GM19193 (cell line): ENCODE measurements around the gene CIP2A.

ENCODE experiments used
- POLR2A ChIP-seq: IDR thresholded peaks from 4 replicates; pipeline ENCODE4 v1.6.1; 2011; ENCODE audit not compliant: insufficient read depth, insufficient read length; ENCODE audit errors: extremely low read depth

The CIP2A gene

DNA sequence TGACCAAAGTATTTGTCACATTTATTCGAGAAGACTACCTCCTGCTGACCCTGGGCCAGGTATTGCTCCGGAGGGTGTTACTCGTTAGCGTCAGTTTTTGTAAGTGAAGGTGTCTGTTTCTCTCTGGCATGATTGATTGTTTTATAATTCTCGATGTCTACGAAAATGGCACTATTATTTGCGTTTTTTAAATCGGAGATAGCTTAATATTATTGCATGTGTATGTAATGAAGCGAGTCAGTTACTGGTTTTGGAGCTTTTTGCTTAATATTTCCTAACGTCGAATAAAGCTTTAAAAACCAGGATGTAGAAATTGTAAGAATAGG lies 723 bp upstream of the CIP2A start:
- TF ChIP-seq POLR2A, result no peak

DNA sequence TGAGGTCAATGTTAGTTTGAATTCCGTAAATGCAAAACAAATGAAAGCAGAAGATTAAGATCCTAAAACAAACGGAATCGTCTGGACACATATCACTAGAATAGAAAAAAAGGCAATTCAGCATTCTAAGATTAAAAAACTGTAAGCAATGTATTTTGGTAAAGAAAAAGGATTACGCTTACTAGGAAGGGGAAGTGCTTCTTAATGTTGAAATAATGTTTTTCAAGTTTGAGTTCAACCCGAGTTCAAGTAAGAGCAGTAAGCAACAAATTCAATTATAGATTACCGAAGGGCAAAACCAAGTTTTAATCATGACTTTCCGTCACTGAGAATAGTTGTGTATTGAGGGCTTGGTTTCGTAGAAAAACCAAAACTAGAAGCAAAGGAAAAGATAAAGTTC lies 637 bp downstream of the CIP2A start:
- no peak for TF ChIP-seq POLR2A

DNA sequence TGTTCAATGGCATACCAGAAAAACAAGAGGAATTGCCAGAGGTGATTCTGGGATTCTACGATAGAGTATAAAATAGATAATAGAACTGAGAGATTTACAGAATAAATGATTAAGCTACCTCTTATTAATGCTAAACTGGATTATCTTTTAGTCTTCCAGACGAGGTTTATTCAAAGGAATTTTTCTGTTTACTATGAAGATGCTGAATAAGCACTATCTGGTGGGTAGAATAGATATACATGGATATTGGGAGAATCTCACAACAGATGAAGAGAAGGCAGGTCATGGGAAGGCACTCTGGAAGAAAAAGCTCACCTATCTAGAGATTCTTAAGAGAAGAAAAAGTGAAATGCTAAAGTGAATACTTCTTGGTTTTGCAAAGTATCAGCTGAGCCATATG lies 11.2 kb downstream of the CIP2A start:
- no peak for TF ChIP-seq POLR2A

DNA sequence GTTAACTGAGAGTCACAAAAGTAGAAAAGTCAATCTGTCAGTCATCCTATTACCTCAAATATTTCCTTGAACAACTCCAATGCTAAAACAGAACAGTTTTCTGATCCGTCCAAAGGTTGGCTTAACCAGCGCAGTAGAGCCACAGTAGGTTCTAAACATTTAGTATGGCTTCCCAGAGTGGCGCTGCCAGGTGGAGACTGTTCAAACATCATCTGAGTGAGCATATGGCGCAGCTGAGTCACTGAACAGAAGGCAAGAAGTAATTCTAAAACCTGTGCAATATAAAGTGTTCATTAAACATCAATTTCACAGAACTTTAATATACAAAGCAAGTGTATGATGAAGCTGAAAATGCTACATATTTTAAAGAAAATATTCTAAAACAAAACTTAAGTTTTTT lies 19.9 kb downstream of the CIP2A start:
- no peak for TF ChIP-seq POLR2A

DNA sequence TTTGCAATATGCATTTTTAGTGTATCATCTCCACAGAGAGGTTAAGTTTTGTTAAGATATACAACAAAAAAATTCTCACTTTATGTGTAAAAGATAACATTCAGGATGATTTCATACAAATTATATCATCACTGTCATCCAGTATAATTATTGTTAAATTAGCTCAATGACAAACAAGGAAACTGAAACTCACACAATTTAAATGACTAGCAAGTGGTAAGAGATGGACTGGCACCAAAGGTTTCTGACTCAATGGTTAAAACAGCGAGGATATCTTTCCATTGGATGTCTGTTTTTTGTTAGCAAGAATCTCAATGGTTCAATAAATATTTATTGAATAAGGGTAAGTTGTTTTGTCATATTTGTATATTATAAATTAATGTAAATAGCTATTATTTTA lies 22.6 kb downstream of the CIP2A start:
- no peak for TF ChIP-seq POLR2A

DNA sequence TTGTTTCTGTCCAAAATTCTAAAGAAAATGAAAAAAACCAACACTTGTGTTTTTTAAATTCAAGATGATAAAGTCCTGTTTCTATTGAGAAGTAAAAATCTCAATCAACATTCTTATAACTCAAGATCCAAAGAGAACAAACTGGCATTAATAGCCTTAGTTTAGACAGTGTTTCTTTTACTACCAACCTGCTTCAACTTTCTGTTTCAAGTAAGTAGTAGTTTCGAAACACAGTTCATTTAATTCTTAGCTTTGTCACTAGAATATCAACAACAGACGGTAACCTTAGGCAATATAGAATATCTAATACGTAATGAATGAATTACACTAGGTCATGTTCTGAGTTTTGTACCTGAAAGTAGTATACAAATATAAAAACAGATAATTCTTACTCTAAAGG lies 23.7 kb downstream of the CIP2A start:
- TF ChIP-seq POLR2A, result no peak

DNA sequence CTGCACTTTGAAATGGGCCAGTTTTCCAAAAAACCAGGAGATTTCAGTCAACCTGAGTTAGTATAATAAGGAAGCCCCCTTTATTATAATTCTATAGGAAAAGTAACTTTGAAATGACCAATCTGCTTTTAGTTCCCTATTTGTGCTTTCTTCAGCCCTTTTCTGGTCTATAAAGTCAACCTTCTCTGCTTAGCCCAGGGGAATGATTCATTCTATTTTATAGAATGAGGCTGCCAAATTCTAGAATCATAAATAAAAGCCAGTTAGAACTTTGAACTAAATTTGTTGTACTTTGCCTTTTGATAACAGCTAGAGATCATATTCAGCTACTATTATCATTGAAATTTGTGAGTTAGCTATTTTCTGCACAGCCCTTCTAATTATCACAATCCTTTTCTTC lies 24.7 kb downstream of the CIP2A start:
- TF ChIP-seq POLR2A, result no peak

DNA sequence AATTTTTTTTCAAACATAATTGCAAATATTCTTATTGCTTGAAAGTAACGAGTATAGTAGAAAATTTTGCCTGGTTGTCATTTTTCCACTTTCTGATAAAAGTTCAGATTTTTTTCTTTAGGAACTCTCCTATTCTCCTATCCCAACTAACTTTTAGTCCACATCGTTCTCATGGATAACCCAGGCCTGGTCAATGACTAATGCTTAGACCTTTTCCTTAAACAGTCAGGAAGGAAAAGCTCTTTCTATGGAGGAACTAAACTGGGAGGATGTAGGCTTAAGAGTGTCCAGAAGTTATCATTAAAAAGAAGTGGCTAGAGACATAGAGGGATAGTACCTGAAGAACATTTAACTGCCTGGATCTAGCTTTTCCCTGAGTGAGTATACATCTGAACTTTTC lies 26.7 kb downstream of the CIP2A start:
- no peak for TF ChIP-seq POLR2A

DNA sequence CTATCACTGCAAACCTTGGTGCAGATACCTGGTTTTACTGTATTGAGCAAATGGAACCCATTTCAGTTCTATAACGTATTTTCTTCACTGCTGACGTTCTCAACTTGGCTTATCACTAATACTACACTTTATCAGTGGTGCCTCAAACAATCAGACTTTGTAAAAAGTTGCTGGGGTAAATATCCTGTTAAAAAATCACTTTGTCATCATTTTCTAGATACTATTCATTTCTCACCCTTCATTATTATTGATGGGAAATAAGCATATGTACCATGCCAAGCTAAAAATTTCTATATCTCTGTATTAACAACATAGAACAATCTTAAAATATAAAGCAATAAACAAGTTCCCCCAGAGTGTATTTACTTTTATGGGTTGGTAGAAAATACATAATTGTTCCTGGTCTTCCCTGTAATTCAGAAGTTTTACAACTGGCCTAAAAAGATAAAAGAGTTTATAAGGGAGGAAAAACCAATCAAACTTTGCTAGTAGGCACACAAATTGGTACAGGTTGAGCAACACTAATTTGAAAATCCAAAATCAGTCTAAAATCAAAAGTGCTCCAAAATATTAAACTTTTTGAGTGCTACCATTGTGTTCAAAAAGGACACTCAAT lies 33.2 kb downstream of the CIP2A start:
- no peak for TF ChIP-seq POLR2A

DNA sequence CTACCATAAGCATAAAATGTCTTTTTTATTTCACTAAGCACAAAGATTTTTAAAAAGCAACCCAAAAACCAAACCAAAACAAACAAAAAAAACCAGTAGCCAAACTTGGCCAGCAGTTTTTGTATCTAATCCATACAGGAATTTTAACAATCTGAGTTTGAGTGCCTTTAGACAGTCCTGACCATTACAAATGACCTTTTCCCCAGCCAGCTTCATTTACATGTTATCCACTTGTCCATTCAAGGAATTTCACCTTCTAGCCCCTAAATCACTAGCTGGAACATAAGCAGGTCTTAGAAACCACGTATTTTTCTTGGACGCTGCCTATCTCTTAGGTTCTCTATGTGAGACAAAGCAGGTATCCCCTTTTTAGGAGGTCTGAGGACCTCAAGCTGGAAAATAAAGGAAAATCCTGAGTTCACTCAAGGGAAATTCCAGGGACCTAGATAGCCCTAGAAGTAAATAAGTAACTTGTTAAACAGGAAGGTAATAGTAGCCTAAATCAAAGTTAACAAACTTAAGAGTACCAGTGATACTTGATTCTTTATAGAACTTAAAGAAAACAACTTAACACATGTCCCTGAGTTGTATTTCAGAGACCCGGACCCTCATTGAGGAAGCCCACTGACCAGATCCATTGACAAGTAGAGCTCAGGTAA lies 34.2 kb downstream of the CIP2A start:
- no peak for TF ChIP-seq POLR2A

DNA sequence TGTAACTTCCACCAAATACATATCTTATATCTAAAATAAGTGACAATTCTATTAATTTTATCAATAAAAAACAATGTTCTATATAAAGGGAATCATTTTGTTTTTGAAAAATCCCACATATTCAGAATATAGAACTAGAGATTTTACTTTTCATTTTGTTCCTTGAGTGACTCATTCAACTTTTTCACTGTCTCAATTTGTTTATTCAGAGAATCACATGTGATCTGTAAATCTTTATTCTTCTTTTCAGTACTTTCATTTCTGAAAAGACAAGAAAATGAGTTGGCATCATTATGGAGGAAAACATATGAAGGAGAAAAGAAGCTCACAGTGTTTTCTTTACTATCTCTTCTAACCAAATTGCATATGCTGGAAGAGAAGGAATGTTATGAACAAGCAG lies 35.0 kb downstream of the CIP2A start:
- no peak for TF ChIP-seq POLR2A

DNA sequence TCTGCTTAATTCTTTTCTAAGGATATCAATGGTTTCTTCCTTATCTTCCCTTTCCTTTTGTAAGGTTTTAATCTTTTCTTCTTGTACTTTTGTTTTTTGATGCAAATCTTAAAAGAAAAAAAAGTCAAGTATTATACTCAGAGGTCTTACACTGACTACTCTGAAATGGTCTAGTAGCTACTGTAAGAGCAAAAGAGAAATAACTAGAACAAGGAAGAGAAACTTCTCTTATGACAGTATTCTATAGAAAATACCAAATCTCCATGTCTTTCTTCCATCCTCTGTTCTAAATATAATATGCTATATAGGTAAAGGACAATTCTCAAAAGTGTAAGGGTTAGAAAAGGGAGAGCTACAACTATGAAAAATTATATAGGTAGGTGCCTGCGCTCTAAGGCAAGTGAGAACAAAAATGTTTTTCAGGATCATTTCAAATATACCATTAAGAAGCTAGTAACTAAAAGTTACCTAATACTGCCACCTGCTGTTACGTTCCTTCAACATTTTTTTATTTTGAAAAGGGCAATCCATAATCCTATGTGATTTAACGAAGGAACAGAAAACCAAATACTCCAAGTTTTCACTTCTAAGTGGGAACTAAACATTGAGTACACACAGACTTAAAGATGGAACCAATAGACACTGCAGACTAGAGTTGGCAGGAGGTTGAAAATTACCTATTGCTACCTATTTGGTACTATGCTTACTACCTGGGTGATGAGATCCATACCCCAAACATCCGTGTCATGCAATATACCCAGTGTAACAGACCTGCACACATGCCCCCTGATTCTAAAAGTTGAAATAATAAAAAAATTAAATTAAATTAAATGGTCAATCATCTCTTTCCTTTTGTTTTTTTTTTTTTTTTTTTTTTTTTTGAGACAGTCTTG lies 36.7 kb downstream of the CIP2A start:
- no peak for TF ChIP-seq POLR2A

DNA sequence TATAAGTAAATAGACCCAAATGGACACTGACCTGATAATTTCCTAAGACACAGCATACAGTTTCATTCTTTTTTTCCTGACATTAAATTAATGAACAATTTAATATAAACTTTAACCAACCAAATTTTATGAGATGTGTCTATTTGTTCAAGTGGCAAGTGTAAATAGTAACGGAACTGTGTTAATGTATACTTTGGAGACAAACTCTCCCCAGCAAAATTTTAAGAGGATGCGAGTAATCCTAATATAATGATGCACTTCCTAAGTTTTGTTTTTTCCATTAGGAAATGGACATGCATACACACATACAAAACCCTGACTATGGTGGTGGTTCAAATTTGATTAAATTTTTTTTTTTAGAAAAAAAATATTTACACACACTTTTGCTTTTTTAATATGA lies 40.4 kb downstream of the CIP2A start:
- TF ChIP-seq POLR2A, result no peak

DNA sequence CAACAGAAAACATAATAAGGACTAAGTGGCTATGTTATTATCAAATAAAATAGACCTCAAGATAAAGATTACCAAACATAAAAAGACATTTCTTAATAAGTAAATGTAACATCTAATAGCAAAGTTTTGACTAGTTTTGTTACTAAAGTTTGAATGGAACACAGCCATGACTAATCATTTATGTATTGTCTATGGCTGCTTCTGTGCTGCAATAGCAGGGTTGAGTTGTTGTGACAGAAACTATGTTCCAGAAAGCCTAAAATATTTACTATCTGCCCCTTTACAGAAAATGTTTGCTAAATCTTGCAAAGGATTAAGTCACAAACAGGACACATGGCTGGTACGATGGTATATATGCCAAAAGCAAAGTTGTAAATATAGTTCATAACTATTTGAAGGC lies 40.9 kb downstream of the CIP2A start:
- no peak for TF ChIP-seq POLR2A

DNA sequence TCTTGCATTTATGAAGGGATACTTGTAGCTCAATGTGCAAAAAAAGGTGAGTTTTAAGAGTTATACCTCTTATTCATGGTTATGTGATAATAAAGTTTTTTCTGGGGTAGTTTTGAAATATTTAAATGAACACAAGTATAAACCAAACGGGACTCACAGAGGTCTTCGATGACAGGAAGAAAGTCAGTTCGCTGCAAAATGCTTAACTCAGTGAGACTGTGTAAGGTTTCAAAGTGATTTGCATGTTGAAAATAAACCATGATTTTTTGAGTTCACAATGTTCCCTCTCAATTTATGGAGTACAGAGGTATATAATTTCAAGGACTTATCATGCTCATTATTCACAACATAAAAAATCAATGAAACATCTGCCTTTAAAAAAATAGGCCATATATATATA lies 42.5 kb downstream of the CIP2A start:
- TF ChIP-seq POLR2A, result no peak

DNA sequence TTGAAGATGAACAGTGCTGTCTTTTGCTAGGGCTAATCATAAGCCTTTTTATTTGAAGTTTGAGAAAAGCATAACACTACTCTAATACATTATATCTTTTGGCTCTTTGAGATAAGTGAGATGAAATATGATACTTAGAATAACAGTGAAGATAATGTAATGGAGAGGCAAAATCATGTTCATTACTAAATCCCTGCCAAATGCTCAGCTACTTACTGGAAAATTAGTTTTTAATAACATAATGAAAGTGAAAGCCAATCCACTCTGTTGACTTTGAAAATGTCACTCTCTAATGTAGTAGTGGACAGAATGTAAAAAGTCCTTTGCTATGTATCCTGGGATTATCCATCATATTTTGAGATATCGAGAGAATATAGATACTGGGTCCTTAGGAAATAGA lies 43.0 kb downstream of the CIP2A start:
- no peak for TF ChIP-seq POLR2A
